ENCODE measurements around the gene TBCK.

Gene TBCK

GRCh38 chr4:105996845-105997244 lies 319.2 kb downstream of the TBCK start:
- intact Hi-C loops (cut with DNase I; ENCODE audit: low total_unique reads), result no loop called here
- no peak overlapping the region for H3K4me3 ChIP-seq
- no peak for DNase-seq
- H3K27ac ChIP-seq, result no peak overlapping the region
- TF ChIP-seq CTCF (IDR thresholded peaks at IDR 0.05), result no peak
- H3K27me3 ChIP-seq, result no peaks in the 10 kb centered on the region
- no peaks in the 10 kb centered on the region for H3K4me1 ChIP-seq
- no peaks in the 10 kb centered on the region for H3K9me3 ChIP-seq
- H3K36me3 ChIP-seq, result no peaks in the 10 kb centered on the region

DNA sequence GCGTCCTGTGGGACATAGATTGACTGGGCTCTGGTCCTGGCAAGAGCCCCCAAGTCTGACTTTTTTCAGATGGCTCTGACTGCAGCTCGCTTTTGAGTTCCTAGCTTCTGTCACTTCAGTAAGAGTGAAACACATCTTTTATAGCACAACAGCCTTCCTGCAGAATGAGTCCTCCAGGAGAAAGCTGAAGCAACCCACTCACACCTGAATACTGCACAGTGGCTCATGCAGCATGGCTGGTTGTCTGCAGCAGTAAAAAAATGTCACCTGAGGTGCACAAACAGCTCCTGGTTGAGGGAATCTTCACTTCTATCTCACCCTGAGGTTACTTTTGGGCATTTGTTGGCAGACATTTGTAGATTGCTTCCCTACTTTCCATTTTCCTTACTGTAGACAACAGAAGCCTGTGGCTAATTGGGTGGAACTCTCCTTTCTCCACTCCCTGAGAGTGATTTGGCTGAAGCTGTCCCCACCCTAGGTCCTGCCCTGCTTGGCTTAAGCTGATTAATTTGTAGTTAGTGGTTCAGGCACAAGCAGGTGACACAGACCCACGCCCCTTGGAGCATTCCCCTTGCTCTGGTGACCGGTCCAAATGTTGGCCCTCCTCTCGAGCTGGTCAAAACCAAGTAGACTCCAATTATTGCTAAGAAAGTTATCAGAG lies 321.0 kb downstream of the TBCK start:
- H3K9me3 ChIP-seq, result no peaks in the 10 kb centered on the region
- intact Hi-C loops (cut with DNase I; ENCODE audit: low total_unique reads), result no loop called here
- DNase-seq, result no peak

DNA sequence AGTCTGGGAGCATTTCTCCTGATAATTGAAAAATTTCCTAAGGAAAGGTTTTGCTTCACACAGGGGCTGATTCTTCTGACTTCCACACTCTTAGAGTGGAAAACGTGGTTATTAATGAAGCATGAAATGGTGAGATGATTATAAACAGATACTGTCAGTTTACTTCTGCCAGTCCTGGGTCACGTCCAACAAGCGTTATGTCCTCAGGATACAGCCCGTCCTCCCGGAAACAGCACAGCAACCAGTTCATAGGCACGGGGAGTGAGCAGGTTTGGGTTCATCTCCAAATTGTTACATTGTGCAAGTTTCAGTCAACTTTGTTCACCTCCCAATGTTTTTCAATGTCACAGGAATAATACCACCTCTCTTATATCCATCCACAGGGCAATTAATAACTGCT lies 321.9 kb downstream of the TBCK start:
- intact Hi-C loops (cut with DNase I; ENCODE audit: low total_unique reads), result no loop called here
- H3K4me3 ChIP-seq, result no peak overlapping the region
- H3K4me1 ChIP-seq, result peaks cover 0 to 27% (median 18%) of the 10 kb centered on the region in 4 donors
- no peaks in the 10 kb centered on the region for H3K9me3 ChIP-seq
- H3K27me3 ChIP-seq, result no peaks in the 10 kb centered on the region
- H3K36me3 ChIP-seq, result no peaks in the 10 kb centered on the region
- DNase-seq, result no peak
- no peak overlapping the region for H3K27ac ChIP-seq
- no peak for TF ChIP-seq CTCF (IDR thresholded peaks at IDR 0.05)

More for the DNA sequence above, 321.0 kb downstream of the TBCK start:
- peaks cover 0 to 18% (median 13%) of the 10 kb centered on the region in 4 donors for H3K4me1 ChIP-seq
- TF ChIP-seq CTCF (IDR thresholded peaks at IDR 0.05), result no peak
- H3K27ac ChIP-seq, result no peak overlapping the region
- H3K4me3 ChIP-seq, result no peak overlapping the region
- no peaks in the 10 kb centered on the region for H3K27me3 ChIP-seq
- H3K36me3 ChIP-seq, result no peaks in the 10 kb centered on the region

DNA sequence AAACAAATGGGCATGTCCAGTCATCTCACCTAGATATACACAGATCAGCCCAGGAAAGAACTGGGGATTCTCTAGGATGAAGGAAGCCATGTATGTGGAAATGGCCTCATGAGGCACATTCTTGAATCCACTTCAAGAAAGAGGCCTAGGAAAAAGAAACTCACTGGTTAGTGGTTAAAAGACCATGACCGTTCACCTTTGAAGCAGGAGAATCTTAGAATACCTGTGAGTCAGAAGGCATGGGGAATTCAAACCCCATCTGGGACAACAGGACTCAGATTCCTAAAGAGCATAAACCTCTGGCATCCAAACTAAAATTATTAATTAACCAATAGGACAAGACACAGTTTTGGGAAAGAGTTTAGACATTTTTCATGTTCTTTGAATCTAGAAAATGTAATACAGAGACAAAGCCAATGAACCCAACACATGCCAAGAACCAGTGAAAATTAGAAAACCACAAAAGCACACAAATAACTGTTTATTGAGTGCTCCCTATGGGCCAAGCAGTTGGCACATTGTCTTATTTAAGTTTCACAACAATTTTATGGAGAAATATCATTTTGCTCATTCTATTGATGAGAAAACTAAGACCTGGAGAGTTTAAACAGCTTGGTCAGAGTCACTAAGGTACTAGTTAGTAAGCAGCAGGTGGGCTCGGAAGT lies 323.2 kb downstream of the TBCK start:
- intact Hi-C loops (cut with DNase I; ENCODE audit: low total_unique reads), result no loop called here

GRCh38 chr4:105991726-105992125 lies 324.3 kb downstream of the TBCK start:
- no peaks in the 10 kb centered on the region for H3K36me3 ChIP-seq
- no peak for TF ChIP-seq CTCF (IDR thresholded peaks at IDR 0.05)
- H3K9me3 ChIP-seq, result no peaks in the 10 kb centered on the region
- H3K27me3 ChIP-seq, result no peaks in the 10 kb centered on the region
- peaks cover 0 to 28% (median 19%) of the 10 kb centered on the region in 4 donors for H3K4me1 ChIP-seq
- no peak for DNase-seq
- intact Hi-C loops (cut with DNase I; ENCODE audit: low total_unique reads), result no loop called here
- H3K4me3 ChIP-seq, result no peak overlapping the region
- peak overlapping the region in 1 of 2 donors; percentile 44 for H3K27ac ChIP-seq

More for the DNA sequence above, 323.2 kb downstream of the TBCK start:
- Histone ChIP-seq H3K4me1 (peaks cover 0 to 28% (median 19%) of the 10 kb centered on the region in 4 donors), H3K9me3 (no peaks in the 10 kb centered on the region), H3K4me3 (no peak overlapping the region), H3K27me3 (no peaks in the 10 kb centered on the region), H3K27ac (no peak overlapping the region), H3K36me3 (no peaks in the 10 kb centered on the region)
- DNase-seq, result no peak
- TF ChIP-seq CTCF (IDR thresholded peaks at IDR 0.05), result no peak
